Transverse colon (tissue), 3 donors: Measurements from ENCODE around the gene EFNA4.

Experiments
- CTCF ChIP-seq, 5 experiments: fragments of 200-600 bp in 3 of 5; fragments of 450-650 bp in 2 of 5; sonication (generic) in 3 of 5; IDR thresholded peaks; 1 replicate in 2 of 5; 2 replicates in 3 of 5; pipeline ENCODE4 v1.5.1; 2016 to 2017; ENCODE audit warnings: antibody characterized with exemption in 5 of 5, inconsistent platforms in 3 of 5, mild to moderate bottlenecking in 2 of 5, moderate library complexity in 1 of 5
- EP300 ChIP-seq: sonication (generic); formaldehyde crosslinking; IDR thresholded peaks from one replicate; pipeline ENCODE4 v1.6.1; 2017; ENCODE audit warnings: antibody characterized with exemption, low read depth
- POLR2A ChIP-seq: fragments of 450-650 bp; IDR thresholded peaks from one replicate; pipeline ENCODE4 v1.6.1; 2016; ENCODE audit warnings: antibody characterized with exemption, mild to moderate bottlenecking, moderate library complexity

DNA sequence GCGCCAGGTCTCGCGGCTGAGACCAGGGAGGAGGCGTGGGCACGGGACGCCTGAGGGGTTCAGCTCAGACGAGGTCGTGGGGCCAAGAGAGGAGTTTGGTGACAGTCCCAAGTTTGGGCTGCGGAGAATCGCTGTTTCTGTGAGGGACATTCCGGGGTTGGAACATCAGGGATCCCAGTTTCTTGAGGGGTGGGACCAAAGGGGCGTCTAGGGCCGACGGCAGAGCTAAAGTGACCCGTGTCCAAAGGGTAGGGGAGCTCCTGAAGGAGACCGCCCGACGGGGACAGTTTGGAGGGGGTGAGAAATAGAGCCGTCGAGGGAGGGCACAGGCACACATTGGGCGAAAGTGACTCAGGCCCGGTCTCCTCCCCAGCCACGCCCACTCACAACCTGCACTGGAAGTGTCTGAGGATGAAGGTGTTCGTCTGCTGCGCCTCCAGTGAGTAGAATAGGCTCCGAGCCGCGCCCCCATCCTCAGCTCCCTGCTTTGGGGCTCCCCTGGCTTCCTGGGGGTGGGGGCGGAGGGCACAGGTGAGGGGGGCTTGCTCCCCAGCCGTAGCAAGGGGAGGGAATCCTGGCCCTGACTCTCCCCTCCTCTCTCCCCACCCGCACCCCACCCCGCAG is 22.1 kb downstream of the EFNA4 start:
- TF ChIP-seq CTCF (IDR thresholded peaks at IDR 0.05) (no peak), EP300 (no peak), POLR2A (no peak)
